GM23338 (cell line): ENCODE results near the gene SLC6A3. TPM values are rescaled to one million over a fixed set of nuclear protein-coding genes. Genes with fewer than 3 reads are reported as not detected.

Source experiments
- ATAC-seq: fragments of 200-7000 bp; cut with Tn5 transposase; 3 replicates; pipeline ENCODE4 v1.9.1; 2020
- DNase-seq: peaks from one replicate; pipeline ENCODE4 v3.0.0-alpha.2; 2015; ENCODE audit warnings: low spot score
- H2AFZ ChIP-seq: fragments of 200-600 bp; sonication (generic); 2 replicates; pipeline ENCODE4 v1.8.0; 2016; ENCODE audit warnings: antibody characterized with exemption, mild to moderate bottlenecking, moderate library complexity
- H3F3A ChIP-seq: fragments of 200-600 bp; sonication (generic); replicated peaks from 2 replicates; pipeline ENCODE4 v1.8.0; 2017; ENCODE audit warnings: antibody characterized with exemption, mixed run types, low read depth
- H3K27ac ChIP-seq: fragments of 200-600 bp; sonication (generic); 2 replicates; pipeline ENCODE4 v1.6.1; 2016; ENCODE audit warnings: low read depth
- H3K27me3 ChIP-seq: fragments of 200-600 bp; sonication (generic); 2 replicates; pipeline ENCODE4 v1.8.0; 2016; ENCODE audit warnings: mild to moderate bottlenecking, mixed run types, moderate library complexity; ENCODE audit not compliant: insufficient read depth
- H3K36me3 ChIP-seq: fragments of 200-600 bp; sonication (generic); 2 replicates; pipeline ENCODE4 v1.8.0; 2016; ENCODE audit warnings: mild to moderate bottlenecking; ENCODE audit not compliant: insufficient read depth
- H3K4me1 ChIP-seq: fragments of 200-600 bp; sonication (generic); 2 replicates; pipeline ENCODE4 v1.8.0; 2016; ENCODE audit warnings: mild to moderate bottlenecking, moderate library complexity; ENCODE audit not compliant: insufficient read depth
- H3K4me2 ChIP-seq: fragments of 200-600 bp; sonication (generic); 2 replicates; pipeline ENCODE4 v1.7.1; 2017; ENCODE audit warnings: mixed run types
- H3K4me3 ChIP-seq: fragments of 200-600 bp; sonication (generic); 2 replicates; pipeline ENCODE4 v1.6.1; 2016; ENCODE audit warnings: mixed run types
- H3K79me2 ChIP-seq: fragments of 200-600 bp; sonication (generic); replicated peaks from 2 replicates; pipeline ENCODE4 v1.8.0; 2017; ENCODE audit warnings: mild to moderate bottlenecking; ENCODE audit not compliant: insufficient read depth
- H3K9me2 ChIP-seq: fragments of 200-600 bp; sonication (generic); 2 replicates; pipeline ENCODE4 v1.8.0; 2017; ENCODE audit not compliant: insufficient read depth
- H4K20me1 ChIP-seq: fragments of 200-600 bp; sonication (generic); replicated peaks from 2 replicates; pipeline ENCODE4 v1.8.0; 2017; ENCODE audit warnings: mild to moderate bottlenecking; ENCODE audit not compliant: insufficient read depth
- H3K27ac Mint-ChIP-seq: 2 replicates; pipeline ENCODE4 v1.8.0; 2020; ENCODE audit warnings: inconsistent platforms, mild to moderate bottlenecking, moderate library complexity, mixed read lengths
- H3K27me3 Mint-ChIP-seq: 3 replicates; pipeline ENCODE4 v1.8.0; 2022; ENCODE audit warnings: low read depth, mild to moderate bottlenecking, moderate library complexity, mixed read lengths, inconsistent platforms; ENCODE audit not compliant: insufficient read depth, poor library complexity
- H3K36me3 Mint-ChIP-seq: 3 replicates; pipeline ENCODE4 v1.8.0; 2021; ENCODE audit warnings: low read depth, mild to moderate bottlenecking, inconsistent platforms, moderate library complexity, mixed read lengths
- H3K4me1 Mint-ChIP-seq: 3 replicates; pipeline ENCODE4 v1.8.0; 2020; ENCODE audit warnings: mild to moderate bottlenecking, inconsistent platforms, mixed read lengths
- H3K4me3 Mint-ChIP-seq: 3 replicates; pipeline ENCODE4 v1.8.0; 2021; ENCODE audit warnings: moderate library complexity, mild to moderate bottlenecking, inconsistent platforms, mixed read lengths
- H3K9me3 Mint-ChIP-seq: 3 replicates; pipeline ENCODE4 v1.8.0; 2020; ENCODE audit warnings: moderate library complexity, mild to moderate bottlenecking, inconsistent platforms, mixed read lengths
- JUNB ChIP-seq: IDR thresholded peaks from one replicate; pipeline ENCODE4 v1.6.1; 2016; ENCODE audit warnings: antibody characterized with exemption; ENCODE audit not compliant: unreplicated experiment
- POLR2AphosphoS5 ChIP-seq: IDR thresholded peaks from 2 replicates; pipeline ENCODE4 v1.6.1; 2016; ENCODE audit warnings: antibody characterized with exemption, low read depth
- STAT1 ChIP-seq: IDR thresholded peaks from one replicate; pipeline ENCODE4 v1.6.1; 2016; ENCODE audit warnings: antibody characterized with exemption; ENCODE audit not compliant: unreplicated experiment
- ZNF331 ChIP-seq: fragments of 250-450 bp; sonication (Bioruptor Pico); IDR thresholded peaks from 2 replicates; pipeline ENCODE4 v1.5.0; 2020; ENCODE audit warnings: low read depth, mild to moderate bottlenecking, moderate library complexity
- ZNF462 ChIP-seq: fragments of 250-450 bp; sonication (Bioruptor Pico); IDR thresholded peaks from 2 replicates; pipeline ENCODE4 v1.5.0; 2020; ENCODE audit warnings: mild to moderate bottlenecking, moderate library complexity
- long read RNA-seq: library from polyadenylated mRNA; unstranded; transcript quantifications from one replicate; pipeline ENCODE4 v2.0.0, GENCODE V29; 2020; ENCODE audit not compliant: unreplicated experiment
- polyA plus RNA-seq: library from polyadenylated mRNA; unstranded; fragments of >200 nt; fragmentation: Nextera tagmentation; extraction: Ambion mirVana; gene quantifications from 2 replicates; pipeline ENCODE4 v1.2.1, GENCODE V29; 2016
- total RNA-seq: library from RNA; depleted of rRNA; stranded (reverse); fragments of >200 nt; shearing (Covaris generic); gene quantifications from 2 replicates; pipeline ENCODE4 v1.2.3, GENCODE V29; 2014; rRNA removed

Gene SLC6A3
- total RNA-seq (0.85 and 1.0 TPM in 2 replicates), polyA plus RNA-seq (0.31 and 0.76 TPM in 2 replicates)
- long read RNA-seq = 0 reads

GRCh38 chr5:1445313-1445688 lies at the start of gene SLC6A3:
TSS of gene SLC6A3 (minus strand) at chr5:1445440. CDS start at chr5:1443197, 2,243 bp downstream.
- Mint-ChIP-seq H3K27ac (no peak within 1 kb of the TSS), H3K36me3 (no peaks in the 10 kb centered on the region; the same call in 2 of the 3 replicates), H3K4me1 (0 out of 3 replicates have a peak, but pooled peaks cover 4% of the 10 kb centered on the region), H3K27me3 (peaks cover 55% of the 10 kb centered on the region), H3K9me3 (peaks cover 3% of the 10 kb centered on the region; the same call in 2 of the 3 replicates), H3K4me3 (peak within 1 kb of the TSS; percentile 72)
- ATAC-seq (peak; percentile 86), DNase-seq (peak; percentile 93)
- Histone ChIP-seq H3K79me2 (no peaks in the 10 kb centered on the region), H3K4me3 (peak within 1 kb of the TSS; percentile 72), H3K9me2 (peaks cover 3% of the 10 kb centered on the region; the same call in 1 of the 2 replicates), H3K27ac (no peak within 1 kb of the TSS), H3K36me3 (no peaks in the 10 kb centered on the region), H2AFZ (peak within 1 kb of the TSS; percentile 93; the same call in 1 of the 2 replicates), H4K20me1 (peaks cover 6% of the 10 kb centered on the region), H3K4me2 (peak within 1 kb of the TSS; percentile 88), H3K4me1 (no peaks in the 10 kb centered on the region), H3K27me3 (peaks cover 60% of the 10 kb centered on the region), H3F3A (no peaks in the 10 kb centered on the region)
- peak; percentile 32; the same call in 1 of the 2 replicates for TF ChIP-seq POLR2AphosphoS5
- no peak for TF ChIP-seq STAT1

- Histone ChIP-seq H3K4me3 (no peak overlapping the region), H3K4me2 (no peak overlapping the region), H3K36me3 (peaks cover 22% of the 10 kb centered on the region; the same call in 1 of the 2 replicates), H2AFZ (no peak overlapping the region), H3K9me2 (no peaks in the 10 kb centered on the region), H3K27ac (no peak overlapping the region), H3K4me1 (no peaks in the 10 kb centered on the region), H3K79me2 (peaks cover 49% of the 10 kb centered on the region), H3F3A (peaks cover 15% of the 10 kb centered on the region; the same call in 1 of the 2 replicates), H3K27me3 (no peaks in the 10 kb centered on the region), H4K20me1 (peaks cover 40% of the 10 kb centered on the region)
- Mint-ChIP-seq H3K27ac (no peak overlapping the region), H3K27me3 (peaks cover 23% of the 10 kb centered on the region), H3K4me1 (peaks cover 5% of the 10 kb centered on the region; the same call in 2 of the 3 replicates), H3K9me3 (no peaks in the 10 kb centered on the region), H3K36me3 (peaks cover 90% of the 10 kb centered on the region), H3K4me3 (no peak overlapping the region)
- TF ChIP-seq JUNB (no peak), ZNF462 (CRISPR knock-in tag) (no peak), ZNF331 (CRISPR knock-in tag) (no peak)
- DNase-seq (no peak), ATAC-seq (no peak)
Measured at GRCh38 chr5:1493941-1494340, 48.7 kb upstream of the SLC6A3 start.
